ENCODE data around the gene LRCOL1.

LRCOL1 gene

GRCh38 chr12:132585177-132585576, 25.2 kb downstream of the LRCOL1 start:
- TF ChIP-seq, protein P1, sequence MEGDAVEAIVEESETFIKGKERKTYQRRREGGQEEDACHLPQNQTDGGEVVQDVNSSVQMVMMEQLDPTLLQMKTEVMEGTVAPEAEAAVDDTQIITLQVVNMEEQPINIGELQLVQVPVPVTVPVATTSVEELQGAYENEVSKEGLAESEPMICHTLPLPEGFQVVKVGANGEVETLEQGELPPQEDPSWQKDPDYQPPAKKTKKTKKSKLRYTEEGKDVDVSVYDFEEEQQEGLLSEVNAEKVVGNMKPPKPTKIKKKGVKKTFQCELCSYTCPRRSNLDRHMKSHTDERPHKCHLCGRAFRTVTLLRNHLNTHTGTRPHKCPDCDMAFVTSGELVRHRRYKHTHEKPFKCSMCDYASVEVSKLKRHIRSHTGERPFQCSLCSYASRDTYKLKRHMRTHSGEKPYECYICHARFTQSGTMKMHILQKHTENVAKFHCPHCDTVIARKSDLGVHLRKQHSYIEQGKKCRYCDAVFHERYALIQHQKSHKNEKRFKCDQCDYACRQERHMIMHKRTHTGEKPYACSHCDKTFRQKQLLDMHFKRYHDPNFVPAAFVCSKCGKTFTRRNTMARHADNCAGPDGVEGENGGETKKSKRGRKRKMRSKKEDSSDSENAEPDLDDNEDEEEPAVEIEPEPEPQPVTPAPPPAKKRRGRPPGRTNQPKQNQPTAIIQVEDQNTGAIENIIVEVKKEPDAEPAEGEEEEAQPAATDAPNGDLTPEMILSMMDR (conservative IDR thresholded peaks at IDR 0.05; ENCODE audit: control insufficient read depth, insufficient read depth, low read depth, low read length), result no peak
- DNase-seq (ENCODE audit: low read depth), result no peak
- H3K4me3 ChIP-seq (ENCODE audit: control insufficient read depth, low read depth, low read length), result no peak overlapping the region

DNA sequence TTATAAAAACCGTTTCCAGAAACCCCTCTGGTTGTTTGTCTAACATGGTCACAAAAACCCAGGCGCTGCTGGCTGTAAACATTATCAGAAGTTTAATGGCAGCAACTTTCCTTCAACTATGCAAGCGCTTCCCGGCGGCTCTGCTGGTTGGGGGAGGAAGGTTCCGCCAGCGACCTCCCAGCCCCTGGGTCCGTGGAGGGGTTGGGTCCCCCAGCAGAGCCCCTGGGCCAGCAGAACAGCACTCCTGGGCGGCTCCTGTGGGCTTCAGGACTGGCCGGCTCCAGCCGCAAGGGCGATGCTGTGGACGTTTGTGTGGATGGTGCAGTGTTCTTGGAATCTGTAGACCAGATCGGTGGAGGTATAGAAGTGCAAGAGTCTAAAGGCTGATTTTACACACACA, 26.0 kb downstream of the LRCOL1 start:
- no peak for DNase-seq (ENCODE audit: low read depth)
- H3K4me3 ChIP-seq (ENCODE audit: control insufficient read depth, low read depth, low read length), result no peak overlapping the region
- TF ChIP-seq, protein P1 (conservative IDR thresholded peaks at IDR 0.05; ENCODE audit: control insufficient read depth, insufficient read depth, low read depth, low read length), result no peak

- DNase-seq (ENCODE audit: low read depth), result no peak
- H3K4me3 ChIP-seq (ENCODE audit: control insufficient read depth, low read depth, low read length), result no peak overlapping the region
- TF ChIP-seq, protein P1 (conservative IDR thresholded peaks at IDR 0.05; ENCODE audit: control insufficient read depth, insufficient read depth, low read depth, low read length), result no peak
Observed at GRCh38 chr12:132583736-132584135, 26.6 kb downstream of the LRCOL1 start.

DNA sequence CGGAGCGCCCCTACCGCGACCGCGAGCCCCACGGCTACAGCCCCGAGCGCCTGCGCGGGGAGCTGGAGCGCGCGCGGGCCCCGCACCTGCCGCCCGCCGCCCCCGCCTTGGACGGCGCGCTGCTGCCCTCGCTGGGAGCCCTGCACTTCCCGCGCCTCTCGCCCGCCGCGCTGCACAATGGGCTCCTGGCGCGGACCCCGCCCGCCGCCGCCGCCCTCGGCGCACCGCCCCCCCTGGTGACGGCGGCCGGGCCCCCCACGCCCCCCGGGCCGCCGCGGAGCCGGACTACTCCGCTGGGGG, 27.0 kb downstream of the LRCOL1 start:
- no peak overlapping the region for H3K4me3 ChIP-seq (ENCODE audit: control insufficient read depth, low read depth, low read length)
- DNase-seq (ENCODE audit: low read depth), result no peak
- TF ChIP-seq, protein P1 (conservative IDR thresholded peaks at IDR 0.05; ENCODE audit: control insufficient read depth, insufficient read depth, low read depth, low read length), result no peak

GRCh38 chr12:132582582-132583410, 27.6 kb downstream of the LRCOL1 start:
- TF ChIP-seq, protein P1 (conservative IDR thresholded peaks at IDR 0.05; ENCODE audit: control insufficient read depth, insufficient read depth, low read depth, low read length), result no peak
- H3K4me3 ChIP-seq (ENCODE audit: control insufficient read depth, low read depth, low read length), result no peak overlapping the region
- DNase-seq (ENCODE audit: low read depth), result no peak

- TF ChIP-seq, protein P1 (conservative IDR thresholded peaks at IDR 0.05; ENCODE audit: control insufficient read depth, insufficient read depth, low read depth, low read length), result no peak
- H3K4me3 ChIP-seq (ENCODE audit: control insufficient read depth, low read depth, low read length), result no peak overlapping the region
- no peak for DNase-seq (ENCODE audit: low read depth)
Observed at GRCh38 chr12:132582058-132582420, 28.3 kb downstream of the LRCOL1 start.

Measured in fibroblast of mammary gland (primary cell).